HEK293 (cell line): Measurements from ENCODE around the gene SLC25A45.

ENCODE experiments used
- CTCF ChIA-PET: fragments of 350-600 bp; formaldehyde crosslinking; extraction: SDS; loops from one replicate; lab custom pipeline; 2021; ENCODE audit warnings: antibody characterized with exemption; lab: Yijun Ruan, JAX
- POLR2A ChIA-PET: fragments of 300-600 bp; formaldehyde crosslinking; extraction: SDS; loops from one replicate; lab custom pipeline; 2020; ENCODE audit warnings: antibody characterized with exemption, inconsistent platforms; lab: Yijun Ruan, JAX
- H3K27ac ChIP-seq: fragments of 200-500 bp; sonication (Bioruptor generic); 2 replicates; pipeline ENCODE4 v1.5.1; 2014; ENCODE audit warnings: low read depth, low read length, control low read depth, inconsistent platforms; ENCODE audit errors: extremely low read depth
- H3K36me3 ChIP-seq, 2 experiments: fragments of 200-500 bp in 1 of 2; sonication (Bioruptor generic) in 1 of 2; 1 replicate in 1 of 2; 2 replicates in 1 of 2; pipeline ENCODE4 v1.5.1; 2014 to 2017; ENCODE audit warnings: inconsistent platforms in 2 of 2, low read length in 2 of 2; ENCODE audit not compliant: control insufficient read depth in 2 of 2, insufficient read depth in 1 of 2
- H3K4me1 ChIP-seq: fragments of 200-500 bp; sonication (Bioruptor generic); 2 replicates; pipeline ENCODE4 v1.5.1; 2014; ENCODE audit warnings: mild to moderate bottlenecking, low read length, inconsistent platforms; ENCODE audit not compliant: control insufficient read depth, insufficient read depth
- H3K4me3 ChIP-seq: 2 replicates; pipeline ENCODE4 v1.5.1; 2011; ENCODE audit warnings: low read depth, mild to moderate bottlenecking, control low read depth, low read length, moderate library complexity
- H3K9me3 ChIP-seq: fragments of 200-500 bp; sonication (Bioruptor generic); 2 replicates; pipeline ENCODE4 v1.5.1; 2014; ENCODE audit warnings: low read depth, low read length, inconsistent platforms; ENCODE audit not compliant: control insufficient read depth, insufficient read depth
- PRDM10 ChIP-seq: fragments of 450-650 bp; formaldehyde crosslinking; IDR thresholded peaks from 2 replicates; pipeline ENCODE4 v1.5.1; 2016; ENCODE audit warnings: missing biosample characterization, missing genetic modification characterization
- ZNF112 ChIP-seq: fragments of 450-650 bp; formaldehyde crosslinking; IDR thresholded peaks from 2 replicates; pipeline ENCODE4 v1.5.0; 2017; ENCODE audit warnings: missing biosample characterization, missing genetic modification characterization
- ZNF146 ChIP-seq: fragments of 450-650 bp; formaldehyde crosslinking; IDR thresholded peaks from 2 replicates; pipeline ENCODE4 v1.5.1; 2016; ENCODE audit warnings: missing biosample characterization, missing genetic modification characterization
- ZNF26 ChIP-seq: fragments of 450-650 bp; formaldehyde crosslinking; IDR thresholded peaks from 2 replicates; pipeline ENCODE4 v1.5.1; 2016; ENCODE audit warnings: missing biosample characterization, missing genetic modification characterization
- ZNF350 ChIP-seq: fragments of 450-650 bp; formaldehyde crosslinking; IDR thresholded peaks from 2 replicates; pipeline ENCODE4 v1.5.0; 2017; ENCODE audit warnings: missing biosample characterization, mild to moderate bottlenecking, missing genetic modification characterization
- ZNF449 ChIP-seq: fragments of 450-650 bp; formaldehyde crosslinking; IDR thresholded peaks from 2 replicates; pipeline ENCODE4 v1.5.1; 2017; ENCODE audit warnings: missing biosample characterization, mild to moderate bottlenecking, missing genetic modification characterization, moderate library complexity
- ZNF704 ChIP-seq: fragments of 450-650 bp; formaldehyde crosslinking; IDR thresholded peaks from 2 replicates; pipeline ENCODE4 v1.5.1; 2016; ENCODE audit warnings: missing biosample characterization, missing genetic modification characterization

Gene SLC25A45

GRCh38 chr11:65327021-65327420 is 55.4 kb downstream of the SLC25A45 start (continued):
- no peak for TF ChIP-seq ZNF704 (tag by site-specific recombination)
- no peak for TF ChIP-seq ZNF449 (tag by site-specific recombination)
- no peak for TF ChIP-seq ZNF112 (tag by site-specific recombination)
- TF ChIP-seq PRDM10 (tag by site-specific recombination) = no peak
- no peak for TF ChIP-seq ZNF26 (tag by site-specific recombination)

GRCh38 chr11:65325435-65325834 is 57.0 kb downstream of the SLC25A45 start:
- CTCF ChIA-PET = interaction anchor here (0.7 to 11.7 kb wide), 3 partner anchors 10 to 120 kb away, joined by 3 to 206 read pairs (median 4); partner anchors contain the start of gene CDC42EP2
- no peak overlapping the region for H3K27ac ChIP-seq
- no peaks in the 10 kb centered on the region for H3K9me3 ChIP-seq
- POLR2A ChIA-PET = no interaction called here
- H3K4me3 ChIP-seq = no peak overlapping the region
- TF ChIP-seq ZNF350 (tag by site-specific recombination) = no peak
- peak; percentile 81 for TF ChIP-seq ZNF146 (tag by site-specific recombination)
- TF ChIP-seq, all 188 proteins: peak for 1
- no peaks in the 10 kb centered on the region for H3K4me1 ChIP-seq
- peaks cover 0 to 23% of the 10 kb centered on the region in 2 experiments; a peak in 2 of 3 replicates for H3K36me3 ChIP-seq
